Cerebellar nuclear complex (tissue), 1 donor: ENCODE data around the gene PPP1R10.
"Not testable (repeated sequence)": the region's sequence is repeated elsewhere in the genome, so short reads cannot be mapped to it uniquely, and the experiment has no call there.

Experiments
- DNase-seq, 2 experiments: peaks; one replicate each; lab custom pipeline; 2025; lab: John Stamatoyannopoulos, UW

PPP1R10 gene

GRCh38 chr6:30616811-30617564 is at the start of gene PPP1R10:
Gene PPP1R10, minus strand, starts transcription at chr6:30617243. Its CDS starts 7,299 bp downstream, at chr6:30609944.
- peak; percentile 98 to 99 for DNase-seq

- not testable (repeated sequence) for DNase-seq
These were observed 49.3 kb upstream of the PPP1R10 start for GRCh38 chr6:30666300-30666699.

GRCh38 chr6:30664994-30665767 is 48.1 kb upstream of the PPP1R10 start:
- no peak for DNase-seq

GRCh38 chr6:30657922-30658321 is 40.9 kb upstream of the PPP1R10 start:
- not testable (repeated sequence) for DNase-seq

GRCh38 chr6:30657454-30657853 is 40.4 kb upstream of the PPP1R10 start:
- DNase-seq = no peak

- no peak for DNase-seq
These were observed 39.5 kb upstream of the PPP1R10 start for GRCh38 chr6:30656513-30656912.

GRCh38 chr6:30655743-30656094 is 38.7 kb upstream of the PPP1R10 start:
- no peak for DNase-seq

GRCh38 chr6:30654798-30655742 is 38.0 kb upstream of the PPP1R10 start:
- no peak for DNase-seq

GRCh38 chr6:30651143-30651542 is 34.1 kb upstream of the PPP1R10 start:
- no peak for DNase-seq

GRCh38 chr6:30647242-30648116 is 30.4 kb upstream of the PPP1R10 start:
- DNase-seq = peak in 1 of 2 experiments; percentile 28

GRCh38 chr6:30646450-30647241 is 29.6 kb upstream of the PPP1R10 start, which contains the start of gene C6orf136:
Gene C6orf136, plus strand, starts transcription at chr6:30647133. Its CDS starts 99 bp downstream, at chr6:30647232.
- peak; percentile 37 to 43 for DNase-seq

- no peak for DNase-seq
These were observed 28.9 kb upstream of the PPP1R10 start for GRCh38 chr6:30645989-30646388.

GRCh38 chr6:30644769-30645168 is 27.7 kb upstream of the PPP1R10 start:
- peak in 1 of 2 experiments; percentile 1 for DNase-seq

- DNase-seq = no peak
These were observed 26.6 kb upstream of the PPP1R10 start for GRCh38 chr6:30643656-30644055.

GRCh38 chr6:30641048-30641447 is 24.0 kb upstream of the PPP1R10 start:
- no peak for DNase-seq

- DNase-seq = no peak
These were observed 23.4 kb upstream of the PPP1R10 start for GRCh38 chr6:30640481-30640880.

GRCh38 chr6:30635834-30636233 is 18.8 kb upstream of the PPP1R10 start:
- DNase-seq = no peak

- DNase-seq = peak; percentile 33 to 53
These were observed 9.7 kb upstream of the PPP1R10 start, which contains the start of gene ATAT1 for GRCh38 chr6:30626484-30627366. Gene ATAT1, plus strand, starts transcription at chr6:30626874.

- DNase-seq = no peak
These were observed 8.5 kb upstream of the PPP1R10 start for GRCh38 chr6:30625511-30625910.
